Activated T-cell treated with anti-CD3 and anti-CD28 coated beads, Interleukin-2, amount 50 U/mL, for 4 hours (primary cell): Measurements from ENCODE around the gene ELAVL4. TPM values are rescaled to one million over a fixed set of nuclear protein-coding genes. Genes with fewer than 3 reads are reported as not detected.
"Not testable (repeated sequence)": the region's sequence is repeated elsewhere in the genome, so short reads cannot be mapped to it uniquely, and the experiment has no call there.

Source experiments
- ATAC-seq, 2 donors: fragments of 200-7000 bp; cut with Tn5 transposase; one replicate each; pipeline ENCODE4 v1.10.0; 2021
- DNase-seq: peaks from one replicate; pipeline ENCODE4 v3.0.0-alpha.2; 2020
- H3K27me3 Mint-ChIP-seq: one replicate; pipeline ENCODE4 v1.8.0; 2021; ENCODE audit warnings: low read depth, mixed read lengths
- H3K36me3 Mint-ChIP-seq: one replicate; pipeline ENCODE4 v1.8.0; 2022; ENCODE audit warnings: mixed read lengths; ENCODE audit not compliant: insufficient read depth
- H3K4me1 Mint-ChIP-seq: one replicate; pipeline ENCODE4 v1.8.0; 2021; ENCODE audit warnings: low read depth, mixed read lengths
- H3K4me3 Mint-ChIP-seq: one replicate; pipeline ENCODE4 v1.8.0; 2021; ENCODE audit warnings: mild to moderate bottlenecking, moderate library complexity, mixed read lengths
- H3K9me3 Mint-ChIP-seq: one replicate; pipeline ENCODE4 v1.8.0; 2021; ENCODE audit warnings: mixed read lengths
- total RNA-seq, 3 donors: library from RNA; stranded (reverse); gene quantifications; one replicate each; pipeline ENCODE4 v1.2.1, GENCODE V29; 2021

The ELAVL4 gene
- total RNA-seq, 3 donors from 2014 or later = not detected

DNA sequence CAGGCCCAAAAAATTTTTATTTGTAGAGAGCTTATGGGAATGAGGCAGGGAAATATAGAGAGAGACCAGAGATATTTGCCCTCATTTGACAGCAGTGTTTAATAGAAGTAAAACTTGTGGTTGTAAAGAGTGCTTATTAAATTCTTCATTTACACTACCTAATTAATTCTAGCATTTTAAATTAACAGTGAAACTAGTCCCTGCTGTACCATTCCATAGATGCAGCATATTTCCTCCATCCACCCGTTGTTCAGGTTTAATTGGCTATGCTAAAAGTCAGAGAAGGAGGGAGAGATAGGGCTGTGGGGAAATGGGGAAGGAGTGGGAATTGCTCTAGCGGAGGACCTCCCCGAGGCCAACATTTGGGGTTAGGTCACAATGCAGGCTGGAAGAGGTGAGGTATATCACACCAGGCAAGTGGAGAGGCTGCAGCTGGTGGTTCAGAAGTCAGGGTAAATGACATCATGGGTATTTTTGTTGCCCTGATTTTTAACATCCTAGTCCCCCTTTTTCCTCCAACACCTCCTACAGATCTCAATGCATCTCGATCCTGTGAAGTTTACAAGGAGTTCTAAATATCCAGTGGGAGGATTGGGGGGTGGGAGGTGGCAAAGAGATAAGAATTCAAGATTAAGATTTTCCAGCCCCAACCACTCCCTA lies 38.6 kb downstream of the ELAVL4 start:
- H3K27me3 Mint-ChIP-seq = no peaks in the 10 kb centered on the region
- no peak for ATAC-seq
- H3K4me1 Mint-ChIP-seq = no peaks in the 10 kb centered on the region
- no peaks in the 10 kb centered on the region for H3K9me3 Mint-ChIP-seq
- no peak for DNase-seq
- H3K36me3 Mint-ChIP-seq = no peaks in the 10 kb centered on the region
- H3K4me3 Mint-ChIP-seq = no peak overlapping the region

- DNase-seq (no peak), ATAC-seq (no peak)
- H3K9me3 Mint-ChIP-seq = no peaks in the 10 kb centered on the region
- H3K4me1 Mint-ChIP-seq = no peaks in the 10 kb centered on the region
- no peak overlapping the region for H3K4me3 Mint-ChIP-seq
- no peaks in the 10 kb centered on the region for H3K27me3 Mint-ChIP-seq
- H3K36me3 Mint-ChIP-seq = no peaks in the 10 kb centered on the region
Observed at GRCh38 chr1:50148142-50148923, 39.6 kb downstream of the ELAVL4 start.

DNA sequence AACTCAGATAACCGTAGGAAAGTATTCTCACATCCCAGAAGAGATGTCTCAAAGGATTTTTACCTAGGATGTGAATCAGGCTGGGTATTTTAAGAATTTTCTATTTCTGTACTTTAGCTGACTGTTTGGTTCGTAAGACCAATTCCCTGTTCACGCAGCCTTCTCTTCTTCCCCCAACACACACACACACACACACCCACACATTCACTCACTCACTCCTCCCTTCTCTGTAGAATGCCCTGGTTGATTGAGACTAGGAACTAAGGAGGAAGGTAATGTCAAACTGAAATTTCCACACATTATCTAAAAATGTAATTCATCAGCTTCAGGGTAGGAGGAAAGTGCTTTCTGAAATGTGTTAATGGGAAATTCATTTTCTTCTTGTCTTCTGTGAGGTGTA lies 43.5 kb downstream of the ELAVL4 start:
- H3K27me3 Mint-ChIP-seq = no peaks in the 10 kb centered on the region
- H3K4me3 Mint-ChIP-seq = no peak overlapping the region

DNA sequence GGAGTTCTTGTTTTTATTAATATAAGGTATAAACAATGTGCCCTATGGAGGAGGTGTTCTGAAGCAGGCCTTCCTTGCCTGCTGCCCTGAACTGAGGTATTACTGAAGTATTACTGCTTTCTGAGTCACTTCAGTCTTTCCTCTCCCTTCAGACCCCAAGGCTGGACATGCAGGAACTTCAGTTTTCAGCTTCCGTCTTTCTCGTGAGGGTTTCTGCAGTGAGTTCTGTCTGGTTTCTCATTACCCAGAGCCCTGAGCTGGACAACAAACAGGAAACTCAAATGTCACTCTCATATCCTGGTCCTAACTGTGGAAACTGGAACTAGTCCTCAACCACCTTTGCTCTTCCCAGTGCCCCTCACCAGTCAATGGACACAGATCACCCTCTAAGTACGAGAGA lies 46.8 kb downstream of the ELAVL4 start:
- H3K4me1 Mint-ChIP-seq = no peaks in the 10 kb centered on the region
- DNase-seq = no peak
- peaks cover 2% of the 10 kb centered on the region for H3K27me3 Mint-ChIP-seq
- H3K36me3 Mint-ChIP-seq = no peaks in the 10 kb centered on the region
- no peak overlapping the region for H3K4me3 Mint-ChIP-seq
- no peak for ATAC-seq
- no peaks in the 10 kb centered on the region for H3K9me3 Mint-ChIP-seq

More for the DNA sequence above, 43.5 kb downstream of the ELAVL4 start:
- H3K9me3 Mint-ChIP-seq = no peaks in the 10 kb centered on the region
- ATAC-seq = no peak
- no peak for DNase-seq
- no peaks in the 10 kb centered on the region for H3K36me3 Mint-ChIP-seq
- no peaks in the 10 kb centered on the region for H3K4me1 Mint-ChIP-seq

DNA sequence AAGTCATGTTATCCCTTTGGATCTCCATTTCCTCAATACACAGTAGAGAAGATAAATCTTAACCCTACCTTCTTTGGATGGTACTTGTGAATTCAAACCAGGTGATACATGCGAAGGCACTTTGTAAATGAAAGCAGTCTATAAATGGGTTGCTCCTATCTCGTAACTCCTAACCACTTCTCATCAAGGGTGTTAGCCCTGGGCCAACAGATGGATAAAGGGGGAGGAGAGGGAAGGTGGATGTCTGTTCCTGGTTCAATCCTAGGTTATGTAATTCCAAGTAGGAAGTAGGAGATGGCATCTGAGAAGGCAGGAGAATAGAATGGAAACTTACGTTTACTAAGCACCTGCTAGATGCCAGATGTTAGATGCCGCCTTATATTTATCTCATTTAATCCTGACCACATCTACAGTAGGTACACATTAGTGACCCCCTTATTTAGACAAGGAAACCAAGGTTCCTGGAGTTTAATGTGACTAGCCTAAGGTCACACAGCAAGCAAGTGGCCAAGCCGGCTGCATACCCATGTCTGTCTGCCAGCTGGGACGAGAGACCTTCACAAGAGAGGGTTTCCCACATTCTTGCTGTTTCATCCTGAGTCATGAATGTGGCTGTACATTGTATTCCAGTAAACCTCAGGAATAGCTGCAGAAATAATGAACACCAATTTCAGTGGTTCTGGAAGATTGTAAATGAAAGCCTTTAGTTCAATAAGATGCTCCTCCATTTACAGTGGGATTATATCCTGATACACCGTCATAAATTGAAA lies 47.7 kb downstream of the ELAVL4 start:
- Mint-ChIP-seq H3K9me3 (no peaks in the 10 kb centered on the region), H3K4me1 (no peaks in the 10 kb centered on the region), H3K36me3 (no peaks in the 10 kb centered on the region), H3K4me3 (no peak overlapping the region), H3K27me3 (peaks cover 2% of the 10 kb centered on the region)
- ATAC-seq (no peak), DNase-seq (no peak)

DNA sequence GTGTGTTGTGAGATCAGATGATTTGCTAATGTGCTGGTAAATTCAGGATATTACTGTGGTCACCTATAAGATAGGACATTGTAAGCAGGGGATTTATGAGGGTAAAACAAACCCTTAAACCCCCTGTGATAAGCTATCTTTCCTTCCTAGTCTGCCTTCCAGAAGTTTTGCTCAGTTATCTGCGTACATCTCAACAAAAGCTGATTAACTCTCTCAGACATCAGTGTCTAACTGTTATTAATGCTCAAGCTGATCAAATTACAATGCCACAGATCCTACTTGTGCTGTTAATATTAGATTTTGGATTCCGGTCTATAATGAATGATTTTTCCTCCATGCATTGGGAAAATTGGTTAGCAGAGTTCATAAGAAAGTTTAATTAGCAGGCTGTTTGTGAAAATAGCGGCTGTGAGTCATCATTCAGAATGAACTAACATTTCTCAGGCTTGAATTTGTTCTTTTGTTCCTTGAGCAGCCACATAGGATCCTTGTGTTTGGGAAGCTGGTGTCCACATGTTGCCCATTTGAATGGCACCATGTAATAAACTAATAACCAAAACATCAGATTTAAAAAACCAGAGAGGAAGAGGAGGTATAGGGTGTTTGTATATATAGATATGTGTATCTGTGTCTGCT lies 48.7 kb downstream of the ELAVL4 start:
- Mint-ChIP-seq H3K36me3 (no peaks in the 10 kb centered on the region), H3K4me1 (no peaks in the 10 kb centered on the region), H3K4me3 (no peak overlapping the region), H3K9me3 (no peaks in the 10 kb centered on the region), H3K27me3 (peaks cover 2% of the 10 kb centered on the region)
- DNase-seq (no peak), ATAC-seq (no peak)

DNA sequence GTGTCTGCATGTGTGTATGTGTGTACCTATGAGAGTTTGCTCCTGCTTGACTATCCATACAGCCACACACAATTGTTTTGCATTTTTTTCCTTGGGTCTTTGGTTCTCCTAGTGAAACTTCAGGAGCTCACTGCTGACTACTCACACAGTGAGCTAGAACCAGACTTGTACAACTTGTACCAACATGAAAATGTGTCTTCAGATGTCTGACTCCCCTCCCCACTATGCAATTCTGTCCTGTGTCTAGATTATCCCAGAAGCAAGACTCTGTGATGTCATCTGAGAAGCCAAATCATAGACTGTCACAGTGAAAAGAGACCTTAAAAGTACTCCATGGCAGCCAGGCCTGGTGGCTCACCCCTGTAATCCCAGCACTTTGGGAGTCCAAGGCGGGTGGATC lies 49.7 kb downstream of the ELAVL4 start:
- no peaks in the 10 kb centered on the region for H3K4me1 Mint-ChIP-seq
- ATAC-seq = no peak

DNA sequence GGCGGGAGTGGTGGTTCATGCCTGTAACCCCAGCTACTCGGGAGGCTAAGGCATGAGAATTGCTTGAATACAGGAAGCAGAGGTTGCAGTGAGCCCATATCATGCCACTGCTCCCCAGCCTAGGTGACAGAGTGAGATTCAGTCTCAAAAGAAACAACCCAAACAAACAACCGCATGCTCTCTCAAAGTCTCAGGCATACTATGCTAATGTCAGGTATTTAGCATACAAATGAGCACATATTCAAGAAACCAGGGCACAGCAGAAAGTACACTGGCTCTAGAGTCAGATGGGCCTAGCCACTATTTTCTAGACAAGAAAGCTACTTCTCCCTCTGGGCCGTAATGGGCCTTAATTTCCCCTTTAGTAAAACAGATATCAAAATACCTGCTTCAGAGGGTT lies 55.0 kb downstream of the ELAVL4 start:
- Mint-ChIP-seq H3K4me1 (no peaks in the 10 kb centered on the region), H3K36me3 (no peaks in the 10 kb centered on the region), H3K9me3 (no peaks in the 10 kb centered on the region), H3K27me3 (no peaks in the 10 kb centered on the region), H3K4me3 (no peak overlapping the region)
- ATAC-seq = no peak
- DNase-seq = no peak

More for the DNA sequence above, 49.7 kb downstream of the ELAVL4 start:
- Mint-ChIP-seq H3K4me3 (no peak overlapping the region), H3K36me3 (no peaks in the 10 kb centered on the region), H3K9me3 (no peaks in the 10 kb centered on the region), H3K27me3 (peaks cover 2% of the 10 kb centered on the region)
- DNase-seq = no peak

GRCh38 chr1:50166351-50166750 lies 57.6 kb downstream of the ELAVL4 start:
- H3K9me3 Mint-ChIP-seq, H3K4me1 Mint-ChIP-seq, ATAC-seq, DNase-seq, H3K27me3 Mint-ChIP-seq, H3K36me3 Mint-ChIP-seq, H3K4me3 Mint-ChIP-seq: not testable (repeated sequence)

DNA sequence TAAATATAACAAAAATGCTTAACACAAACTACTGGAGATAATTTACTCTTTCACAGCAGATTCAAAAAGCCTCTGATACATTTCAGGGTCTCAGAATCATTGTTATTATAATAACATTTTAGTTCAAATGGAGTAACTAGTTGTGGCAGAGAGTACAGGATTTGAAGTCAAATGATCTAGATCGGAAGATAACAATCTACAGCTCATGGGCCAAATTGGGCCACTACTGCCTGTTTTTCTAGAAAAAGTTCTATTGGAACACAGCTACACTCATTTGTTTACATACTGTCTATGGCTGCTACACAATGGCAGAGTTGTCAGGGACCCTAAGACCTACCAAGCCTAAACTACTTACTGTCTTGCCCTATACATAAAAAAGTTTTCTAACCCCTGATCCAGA lies 63.6 kb downstream of the ELAVL4 start:
- H3K4me3 Mint-ChIP-seq = no peak overlapping the region
- ATAC-seq = no peak
- H3K27me3 Mint-ChIP-seq = peaks cover 2% of the 10 kb centered on the region

DNA sequence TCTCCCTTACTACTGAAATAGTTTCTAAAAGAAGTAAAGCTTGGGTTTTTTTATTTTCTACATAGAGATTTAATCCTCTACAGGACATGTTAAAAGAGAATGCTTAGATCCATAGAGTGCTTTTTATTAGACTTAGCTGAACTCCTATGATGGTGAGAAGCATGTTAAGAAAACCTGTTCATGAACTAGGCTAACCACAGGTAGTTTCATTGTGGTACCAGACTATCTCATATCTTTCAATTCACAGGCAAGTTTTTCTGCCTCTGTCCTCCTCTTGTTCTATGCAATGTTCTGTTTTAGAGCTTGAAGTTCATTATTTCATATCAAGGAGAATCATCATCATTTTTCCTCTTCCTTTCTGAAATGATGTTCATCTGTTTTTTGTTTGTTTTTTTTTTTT lies 65.4 kb downstream of the ELAVL4 start:
- Mint-ChIP-seq H3K36me3 (no peaks in the 10 kb centered on the region), H3K4me1 (no peaks in the 10 kb centered on the region), H3K9me3 (no peaks in the 10 kb centered on the region), H3K4me3 (no peak overlapping the region), H3K27me3 (peaks cover 2% of the 10 kb centered on the region)
- DNase-seq (no peak), ATAC-seq (no peak)

More for the DNA sequence above, 63.6 kb downstream of the ELAVL4 start:
- H3K36me3 Mint-ChIP-seq = no peaks in the 10 kb centered on the region
- no peaks in the 10 kb centered on the region for H3K4me1 Mint-ChIP-seq
- H3K9me3 Mint-ChIP-seq = no peaks in the 10 kb centered on the region
- DNase-seq = no peak

DNA sequence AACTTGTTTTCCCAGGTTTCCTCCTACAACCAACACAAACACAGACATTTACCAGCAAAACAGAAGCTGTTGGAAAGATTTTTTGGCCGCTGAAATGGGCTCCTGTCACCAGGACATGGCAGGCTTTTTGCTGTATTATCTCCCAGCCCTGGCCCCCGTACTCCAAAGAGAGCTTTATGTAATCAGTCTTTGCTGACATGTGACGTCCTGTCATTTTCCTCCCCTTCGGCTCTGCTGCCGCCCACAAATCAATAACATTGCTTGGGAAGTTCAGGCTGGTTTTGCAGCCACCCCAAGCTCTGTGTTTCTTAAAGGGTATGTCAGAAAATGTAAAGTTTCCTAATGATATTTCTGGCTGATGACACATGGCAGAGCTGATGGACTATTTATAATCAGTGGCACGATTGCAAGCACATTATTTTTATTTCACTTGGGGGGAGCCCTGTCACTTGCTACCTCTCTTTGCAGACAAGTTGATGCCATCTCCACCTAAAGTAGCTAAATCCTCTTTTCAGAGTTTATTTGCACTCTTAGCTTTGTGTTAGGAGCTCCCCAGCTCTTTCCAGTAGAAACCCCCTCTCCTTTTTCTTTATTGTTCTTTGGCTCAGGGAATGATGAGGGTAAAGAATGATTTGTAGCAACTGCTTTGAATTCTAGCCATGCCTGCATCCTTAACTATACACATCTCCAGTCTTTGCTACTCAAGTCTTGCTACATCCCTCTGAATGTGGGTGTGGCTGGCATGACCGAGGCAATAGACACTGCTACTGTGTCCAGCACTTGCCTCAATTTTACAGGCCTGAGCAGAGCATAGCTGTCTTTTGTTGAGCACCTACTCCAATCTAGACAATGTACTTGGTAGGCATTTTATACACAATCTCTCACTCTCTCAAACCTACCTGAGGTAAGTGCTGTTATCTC lies 67.3 kb downstream of the ELAVL4 start:
- no peaks in the 10 kb centered on the region for H3K4me1 Mint-ChIP-seq
- DNase-seq (no peak), ATAC-seq (no peak)
- H3K36me3 Mint-ChIP-seq = no peaks in the 10 kb centered on the region
- H3K27me3 Mint-ChIP-seq = peaks cover 7% of the 10 kb centered on the region
- H3K9me3 Mint-ChIP-seq = no peaks in the 10 kb centered on the region
- no peak overlapping the region for H3K4me3 Mint-ChIP-seq

- ATAC-seq = no peak
- Mint-ChIP-seq H3K36me3 (no peaks in the 10 kb centered on the region), H3K9me3 (no peaks in the 10 kb centered on the region), H3K4me3 (no peak overlapping the region), H3K27me3 (peaks cover 7% of the 10 kb centered on the region), H3K4me1 (no peaks in the 10 kb centered on the region)
- DNase-seq = no peak
Observed at GRCh38 chr1:50177994-50178393, 69.3 kb downstream of the ELAVL4 start.
